Measurements from ENCODE around the gene ITGB2.

Gene ITGB2

DNA sequence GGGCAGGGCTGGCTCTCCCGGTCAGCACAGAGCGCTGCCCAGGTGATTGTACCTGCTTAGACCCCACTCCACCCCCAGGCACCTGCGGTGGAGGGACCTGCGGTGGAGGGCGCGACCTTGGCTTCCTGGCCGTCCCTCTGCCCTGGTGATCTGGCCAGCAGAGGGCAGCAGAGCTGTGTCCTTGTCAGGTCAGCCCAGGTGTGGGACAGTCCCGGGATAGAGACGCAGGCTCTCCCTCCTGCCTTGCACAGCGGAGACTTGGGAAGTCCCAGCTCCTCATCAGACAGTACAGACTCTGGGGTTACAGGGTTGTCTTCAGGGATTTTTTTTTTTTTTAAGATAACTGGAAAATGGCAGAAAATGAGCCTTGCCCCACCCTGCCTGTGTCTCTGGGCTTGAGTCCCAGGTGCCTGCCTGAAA is 29.1 kb upstream of the ITGB2 start:
- Mint-ChIP-seq H3K4me3 (no peak overlapping the region), H3K27me3 (ENCODE audit: low read depth) (no peaks in the 10 kb centered on the region), H3K27ac (no peak overlapping the region), H3K4me1 (ENCODE audit: low read depth) (no peaks in the 10 kb centered on the region), H3K9me3 (no peaks in the 10 kb centered on the region), H3K36me3 (ENCODE audit: low read depth) (peaks cover 13% of the 10 kb centered on the region)
- DNase-seq (ENCODE audit: low spot score), result peak; percentile 67

- H3K4me3 Mint-ChIP-seq, result no peak overlapping the region
- no peaks in the 10 kb centered on the region for H3K4me1 Mint-ChIP-seq (ENCODE audit: low read depth)
- peaks cover 17% of the 10 kb centered on the region for H3K36me3 Mint-ChIP-seq (ENCODE audit: low read depth)
Observed at GRCh38 chr21:44949161-44949778, 28.6 kb upstream of the ITGB2 start.

DNA sequence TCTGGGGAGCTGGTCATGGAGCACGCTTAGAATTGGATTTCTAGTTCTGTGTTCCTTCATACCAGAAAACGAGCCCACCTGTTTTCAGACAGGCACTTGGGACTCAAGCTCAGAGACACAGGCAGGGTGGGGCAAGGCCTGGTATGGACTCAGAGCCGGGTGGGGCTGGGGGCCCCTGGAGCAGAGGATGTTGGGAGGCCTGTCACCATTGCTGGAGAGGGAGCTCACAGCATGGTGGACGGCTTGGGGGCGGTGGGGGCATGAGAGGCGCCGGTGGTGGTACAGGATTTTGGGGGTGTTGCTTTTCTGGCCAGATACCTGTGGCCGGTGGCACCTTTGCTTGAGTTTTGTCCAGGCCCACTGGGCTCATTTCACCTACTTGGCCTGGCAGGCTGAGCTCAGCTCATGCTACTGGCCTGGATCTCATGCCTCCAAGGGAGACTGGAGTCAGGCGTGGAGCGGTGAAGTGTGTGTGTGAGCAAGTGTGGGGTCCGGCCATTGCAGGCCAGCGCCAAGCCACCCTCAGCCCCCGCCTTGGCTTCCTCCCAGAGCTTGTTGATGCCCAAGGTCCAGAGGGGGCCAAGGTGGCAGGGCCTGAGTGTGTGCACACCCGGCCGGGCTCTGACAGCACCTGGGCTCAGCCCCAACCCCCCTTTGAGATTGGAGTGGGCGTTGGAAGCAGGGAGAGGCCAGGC is 27.9 kb upstream of the ITGB2 start:
- Mint-ChIP-seq H3K9me3 (no peaks in the 10 kb centered on the region), H3K36me3 (ENCODE audit: low read depth) (peaks cover 19% of the 10 kb centered on the region), H3K27me3 (ENCODE audit: low read depth) (no peaks in the 10 kb centered on the region), H3K4me1 (ENCODE audit: low read depth) (no peaks in the 10 kb centered on the region), H3K27ac (no peak overlapping the region), H3K4me3 (no peak overlapping the region)
- DNase-seq (ENCODE audit: low spot score), result no peak

More at GRCh38 chr21:44949161-44949778, 28.6 kb upstream of the ITGB2 start:
- DNase-seq (ENCODE audit: low spot score), result no peak
- Mint-ChIP-seq H3K27ac (no peak overlapping the region), H3K27me3 (ENCODE audit: low read depth) (no peaks in the 10 kb centered on the region), H3K9me3 (no peaks in the 10 kb centered on the region)

GRCh38 chr21:44947930-44948331 is 27.2 kb upstream of the ITGB2 start:
- no peak for DNase-seq (ENCODE audit: low spot score)
- H3K4me1 Mint-ChIP-seq (ENCODE audit: low read depth), result peaks cover 6% of the 10 kb centered on the region
- peaks cover 19% of the 10 kb centered on the region for H3K36me3 Mint-ChIP-seq (ENCODE audit: low read depth)
- H3K27me3 Mint-ChIP-seq (ENCODE audit: low read depth), result no peaks in the 10 kb centered on the region
- H3K27ac Mint-ChIP-seq, result no peak overlapping the region
- no peaks in the 10 kb centered on the region for H3K9me3 Mint-ChIP-seq
- H3K4me3 Mint-ChIP-seq, result no peak overlapping the region

GRCh38 chr21:44947111-44947929 is 26.6 kb upstream of the ITGB2 start:
- no peak for DNase-seq (ENCODE audit: low spot score)
- H3K27me3 Mint-ChIP-seq (ENCODE audit: low read depth), result no peaks in the 10 kb centered on the region
- H3K4me3 Mint-ChIP-seq, result no peak overlapping the region
- H3K27ac Mint-ChIP-seq, result no peak overlapping the region
- peaks cover 11% of the 10 kb centered on the region for H3K4me1 Mint-ChIP-seq (ENCODE audit: low read depth)
- H3K36me3 Mint-ChIP-seq (ENCODE audit: low read depth), result peaks cover 20% of the 10 kb centered on the region
- no peaks in the 10 kb centered on the region for H3K9me3 Mint-ChIP-seq

GRCh38 chr21:44946254-44947041 is 25.7 kb upstream of the ITGB2 start:
- DNase-seq (ENCODE audit: low spot score), result no peak
- H3K27ac Mint-ChIP-seq, result no peak overlapping the region
- H3K4me1 Mint-ChIP-seq (ENCODE audit: low read depth), result peaks cover 19% of the 10 kb centered on the region
- H3K36me3 Mint-ChIP-seq (ENCODE audit: low read depth), result peaks cover 21% of the 10 kb centered on the region
- H3K4me3 Mint-ChIP-seq, result no peak overlapping the region
- H3K9me3 Mint-ChIP-seq, result no peaks in the 10 kb centered on the region
- H3K27me3 Mint-ChIP-seq (ENCODE audit: low read depth), result no peaks in the 10 kb centered on the region

GRCh38 chr21:44944596-44944995 is 23.9 kb upstream of the ITGB2 start:
- no peaks in the 10 kb centered on the region for H3K9me3 Mint-ChIP-seq
- peaks cover 29% of the 10 kb centered on the region for H3K4me1 Mint-ChIP-seq (ENCODE audit: low read depth)
- no peak overlapping the region for H3K4me3 Mint-ChIP-seq
- no peak for DNase-seq (ENCODE audit: low spot score)
- no peak overlapping the region for H3K27ac Mint-ChIP-seq
- H3K27me3 Mint-ChIP-seq (ENCODE audit: low read depth), result no peaks in the 10 kb centered on the region
- peaks cover 20% of the 10 kb centered on the region for H3K36me3 Mint-ChIP-seq (ENCODE audit: low read depth)

DNA sequence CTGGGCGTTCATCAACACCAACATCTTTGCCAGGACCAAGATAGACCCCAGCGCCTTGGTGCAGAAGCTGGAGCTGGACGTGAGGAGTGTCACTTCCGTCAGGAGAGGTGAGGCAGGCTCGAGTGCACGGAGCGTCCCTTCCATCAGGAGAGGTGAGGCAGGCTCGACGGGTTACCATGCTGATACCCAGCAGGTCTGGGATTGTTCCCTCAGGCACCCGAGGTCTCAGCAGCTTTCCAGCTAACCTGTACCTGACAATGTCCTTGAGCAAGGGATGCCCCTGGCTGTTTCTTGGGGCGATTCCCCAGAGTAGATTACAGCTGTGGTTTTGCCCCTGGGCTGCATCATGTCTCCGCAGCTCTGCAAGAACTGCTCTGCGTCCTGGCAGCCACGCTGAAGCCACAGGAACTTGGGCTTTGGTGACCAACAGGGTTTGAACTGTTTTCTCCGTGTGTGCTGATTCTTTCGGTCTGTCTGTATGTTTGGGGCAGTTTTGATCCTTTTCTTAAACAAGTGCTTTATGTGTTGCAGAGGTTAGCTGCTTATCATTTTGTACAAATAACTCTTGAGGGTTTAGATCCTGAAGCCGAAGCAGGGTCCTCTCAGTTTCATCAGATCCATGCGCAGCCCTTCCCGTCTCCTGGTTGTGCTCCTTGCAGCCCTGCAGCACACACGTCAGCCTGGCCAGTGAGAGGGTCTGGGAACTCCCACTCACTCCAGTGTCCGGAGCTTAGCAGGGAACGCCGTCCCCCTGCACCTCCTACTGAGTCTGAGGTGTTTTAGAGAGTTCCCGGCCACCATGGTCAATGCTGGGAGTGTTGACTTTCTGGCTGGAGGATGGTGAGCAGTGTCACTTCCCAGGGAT is 23.2 kb upstream of the ITGB2 start:
- Mint-ChIP-seq H3K9me3 (no peaks in the 10 kb centered on the region), H3K36me3 (ENCODE audit: low read depth) (peaks cover 18% of the 10 kb centered on the region), H3K4me1 (ENCODE audit: low read depth) (peaks cover 32% of the 10 kb centered on the region), H3K27me3 (ENCODE audit: low read depth) (no peaks in the 10 kb centered on the region), H3K4me3 (no peak overlapping the region), H3K27ac (no peak overlapping the region)
- DNase-seq (ENCODE audit: low spot score), result no peak

DNA sequence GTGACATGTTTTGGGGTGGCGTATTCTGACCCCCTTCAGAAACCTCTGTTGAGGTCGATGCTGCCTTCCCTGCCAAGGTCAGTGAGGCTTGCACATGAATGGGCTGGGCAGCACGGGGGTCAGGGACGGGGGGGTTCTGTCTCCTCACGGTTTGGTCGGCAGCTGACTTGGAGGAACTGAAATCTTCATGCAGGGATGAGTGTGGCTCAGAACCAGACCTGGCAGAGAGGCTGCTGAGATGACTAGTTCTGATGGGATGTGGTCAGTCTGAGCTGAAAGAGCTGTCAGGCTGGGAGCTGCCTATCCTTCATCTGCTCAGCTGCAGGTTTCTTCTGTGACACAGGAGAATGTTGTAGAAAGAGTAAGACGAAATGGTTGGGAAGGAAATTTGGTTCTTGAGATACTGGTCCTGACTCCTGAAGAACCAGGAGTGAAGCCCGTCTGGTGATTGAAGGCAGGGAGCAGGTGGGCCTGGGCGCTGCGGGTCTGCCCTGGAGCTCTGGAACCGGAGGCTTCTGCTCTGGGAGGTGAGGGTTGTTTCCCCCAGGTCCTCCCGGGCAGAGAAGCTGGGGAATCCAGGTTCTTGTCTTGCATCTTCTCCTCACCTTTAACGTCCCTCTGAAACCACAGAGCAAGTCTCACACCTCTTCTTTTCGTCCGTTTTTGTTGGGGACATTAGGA is 22.4 kb upstream of the ITGB2 start:
- H3K4me1 Mint-ChIP-seq (ENCODE audit: low read depth), result peaks cover 32% of the 10 kb centered on the region
- peaks cover 18% of the 10 kb centered on the region for H3K36me3 Mint-ChIP-seq (ENCODE audit: low read depth)
- H3K27me3 Mint-ChIP-seq (ENCODE audit: low read depth), result no peaks in the 10 kb centered on the region
- H3K27ac Mint-ChIP-seq, result no peak overlapping the region
- H3K9me3 Mint-ChIP-seq, result no peaks in the 10 kb centered on the region
- no peak for DNase-seq (ENCODE audit: low spot score)
- no peak overlapping the region for H3K4me3 Mint-ChIP-seq

GRCh38 chr21:44942566-44942965 is 21.9 kb upstream of the ITGB2 start:
- no peak overlapping the region for H3K27ac Mint-ChIP-seq
- H3K36me3 Mint-ChIP-seq (ENCODE audit: low read depth), result peaks cover 18% of the 10 kb centered on the region
- peak overlapping the region; percentile 69 for H3K4me3 Mint-ChIP-seq
- no peaks in the 10 kb centered on the region for H3K27me3 Mint-ChIP-seq (ENCODE audit: low read depth)
- no peak for DNase-seq (ENCODE audit: low spot score)
- H3K9me3 Mint-ChIP-seq, result no peaks in the 10 kb centered on the region
- H3K4me1 Mint-ChIP-seq (ENCODE audit: low read depth), result peaks cover 32% of the 10 kb centered on the region

DNA sequence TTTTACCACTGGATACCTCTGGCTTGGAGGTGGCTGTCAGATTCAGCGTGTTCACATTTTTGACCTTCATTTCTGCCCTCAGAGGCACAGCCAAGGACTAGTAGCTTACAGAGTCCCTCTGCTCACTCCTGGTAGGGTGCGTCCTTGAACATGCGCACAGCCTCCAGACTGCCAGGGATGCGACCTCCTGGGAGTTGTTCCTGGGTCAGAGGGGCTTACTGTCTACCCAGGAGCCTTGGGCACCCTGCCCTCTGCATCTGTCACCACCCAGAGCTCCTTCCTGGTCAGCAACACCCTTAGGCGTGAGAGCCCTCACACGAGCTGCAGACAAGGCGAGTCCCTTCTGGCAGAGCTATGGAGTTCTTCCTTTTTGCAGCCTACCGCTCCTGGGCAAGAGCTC is 20.9 kb upstream of the ITGB2 start:
- Mint-ChIP-seq H3K36me3 (ENCODE audit: low read depth) (peaks cover 17% of the 10 kb centered on the region), H3K4me3 (peak overlapping the region; percentile 88), H3K27ac (peak overlapping the region; percentile 47), H3K9me3 (no peaks in the 10 kb centered on the region), H3K27me3 (ENCODE audit: low read depth) (no peaks in the 10 kb centered on the region), H3K4me1 (ENCODE audit: low read depth) (peaks cover 32% of the 10 kb centered on the region)
- DNase-seq (ENCODE audit: low spot score), result no peak

DNA sequence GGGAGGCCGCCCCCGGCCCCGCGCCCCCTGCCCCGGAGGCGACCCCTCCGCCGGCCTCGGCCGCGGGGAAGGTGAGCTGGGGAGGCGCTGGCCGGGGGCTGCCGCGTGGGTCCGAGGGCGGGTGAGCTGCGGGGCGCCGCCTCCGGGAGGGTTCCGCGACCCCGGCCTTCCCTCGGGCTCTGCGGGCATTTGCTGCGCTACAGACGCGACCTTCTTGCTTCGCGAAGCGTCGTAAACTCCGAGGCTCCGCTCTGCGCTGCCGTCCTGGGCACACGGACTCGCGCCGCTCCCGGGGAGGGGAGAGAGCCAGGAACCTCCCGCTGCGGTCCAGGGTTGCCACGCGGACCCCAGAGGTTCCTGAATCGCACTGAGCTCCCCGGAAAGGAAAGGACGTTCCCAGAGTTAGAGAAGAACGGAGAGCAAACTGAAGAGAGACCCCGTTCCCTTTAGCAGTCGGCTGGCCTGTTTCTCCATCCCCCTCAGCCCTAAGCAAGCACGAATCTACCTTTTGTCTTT is 19.5 kb upstream of the ITGB2 start:
- no peak for DNase-seq (ENCODE audit: low spot score)
- H3K9me3 Mint-ChIP-seq, result no peaks in the 10 kb centered on the region
- peak overlapping the region; percentile 88 for H3K4me3 Mint-ChIP-seq
- peaks cover 10% of the 10 kb centered on the region for H3K36me3 Mint-ChIP-seq (ENCODE audit: low read depth)
- H3K27ac Mint-ChIP-seq, result peak overlapping the region; percentile 78
- no peaks in the 10 kb centered on the region for H3K27me3 Mint-ChIP-seq (ENCODE audit: low read depth)
- H3K4me1 Mint-ChIP-seq (ENCODE audit: low read depth), result peaks cover 32% of the 10 kb centered on the region
